Superior temporal gyrus (tissue), 1 donor: ENCODE measurements around the gene TARS1.
"Not testable (repeated sequence)": the region's sequence is repeated elsewhere in the genome, so short reads cannot be mapped to it uniquely, and the experiment has no call there.

Experiments used
- DNase-seq: peaks from one replicate; pipeline ENCODE4 v3.0.0-alpha.2; 2016; ENCODE audit errors: extremely low spot score

The TARS1 gene

GRCh38 chr5:33488558-33489355, 48.0 kb downstream of the TARS1 start:
- DNase-seq, result no peak

- no peak for DNase-seq
Measured at GRCh38 chr5:33489481-33490067, 48.8 kb downstream of the TARS1 start.

GRCh38 chr5:33490071-33490665, 49.4 kb downstream of the TARS1 start:
- no peak for DNase-seq

GRCh38 chr5:33491941-33492340, 51.2 kb downstream of the TARS1 start:
- DNase-seq, result no peak

- no peak for DNase-seq
Measured at GRCh38 chr5:33494466-33494865, 53.7 kb downstream of the TARS1 start.

- DNase-seq, result no peak
Measured at GRCh38 chr5:33501260-33501659, 60.5 kb downstream of the TARS1 start.

GRCh38 chr5:33501899-33502298, 61.1 kb downstream of the TARS1 start:
- no peak for DNase-seq

- no peak for DNase-seq
Measured at GRCh38 chr5:33504570-33504969, 63.8 kb downstream of the TARS1 start.

GRCh38 chr5:33507426-33507825, 66.7 kb downstream of the TARS1 start:
- DNase-seq, result no peak

- no peak for DNase-seq
Measured at GRCh38 chr5:33509036-33509435, 68.3 kb downstream of the TARS1 start.

GRCh38 chr5:33513462-33514185, 72.9 kb downstream of the TARS1 start:
- DNase-seq, result no peak

- DNase-seq, result not testable (repeated sequence)
Measured at GRCh38 chr5:33515366-33515765, 74.6 kb downstream of the TARS1 start.

- no peak for DNase-seq
Measured at GRCh38 chr5:33516421-33516820, 75.7 kb downstream of the TARS1 start.
